Esophagus muscularis mucosa (tissue), 4 donors: ENCODE data around the gene ANKRD11. TPM values are rescaled to one million over a fixed set of nuclear protein-coding genes. Genes with fewer than 3 reads are reported as not detected.
A peak's percentile ranks its signal among the peaks of the same experiment; 100 is the strongest.

ENCODE experiments used
- DNase-seq: peaks from one replicate; pipeline ENCODE4 v3.0.0-alpha.2; 2017; ENCODE audit errors: extremely low spot score
- H3K27ac ChIP-seq, 4 donors: fragments of 200-600 bp; sonication (generic); replicated peaks in 1 of 4; 1 replicate in 3 of 4; 2 replicates in 1 of 4; pipeline ENCODE4 v1.5.1; 2016 to 2019; ENCODE audit warnings: mild to moderate bottlenecking in 1 of 4
- H3K27me3 ChIP-seq, 4 donors: fragments of 200-600 bp; sonication (generic); one replicate each; pipeline versions ENCODE4 v1.5.1 to v1.6.0; 2016 to 2019
- H3K36me3 ChIP-seq, 4 donors: fragments of 200-600 bp; sonication (generic); one replicate each; pipeline ENCODE4 v1.5.1; 2016 to 2019
- H3K4me1 ChIP-seq, 4 donors: fragments of 200-600 bp; sonication (generic); one replicate each; pipeline ENCODE4 v1.5.1; 2016 to 2019
- H3K4me3 ChIP-seq, 4 donors: fragments of 200-600 bp; sonication (generic); 1 replicate in 2 of 4; 2 replicates in 2 of 4; pipeline ENCODE4 v1.5.1; 2016 to 2019; ENCODE audit warnings: mild to moderate bottlenecking in 4 of 4, moderate library complexity in 1 of 4
- H3K9me3 ChIP-seq, 4 donors: fragments of 200-600 bp; sonication (generic); 1 replicate in 3 of 4; 2 replicates in 1 of 4; pipeline ENCODE4 v1.5.1; 2016 to 2019
- CTCF ChIP-seq, 3 experiments: fragments of 200-600 bp in 2 of 3; fragments of 450-650 bp in 1 of 3; sonication (generic) in 2 of 3; IDR thresholded peaks; one replicate each; pipeline ENCODE4 v1.5.1; 2017 to 2019; ENCODE audit warnings: antibody characterized with exemption in 3 of 3, mild to moderate bottlenecking in 2 of 3, moderate library complexity in 1 of 3
- EP300 ChIP-seq: sonication (generic); formaldehyde crosslinking; IDR thresholded peaks from one replicate; pipeline ENCODE4 v1.6.1; 2017; ENCODE audit warnings: antibody characterized with exemption
- POLR2A ChIP-seq: fragments of 450-650 bp; IDR thresholded peaks from one replicate; pipeline ENCODE4 v1.6.1; 2017; ENCODE audit warnings: antibody characterized with exemption, moderate library complexity, mild to moderate bottlenecking, low read depth
- POLR2AphosphoS5 ChIP-seq, 2 donors: sonication (generic); formaldehyde crosslinking; IDR thresholded peaks; one replicate each; pipeline ENCODE4 v1.6.1; 2017; ENCODE audit warnings: antibody characterized with exemption in 2 of 2
- WGBS: methylation state at CpG from one replicate; pipeline ENCODE4 v1.1.5; 2018; 5-methylcytosine and 5-hydroxymethylcytosine counted together
- intact Hi-C: fragments of 100-400 bp; cut with DNase I; formaldehyde crosslinking; loops from one replicate; pipeline ENCODE4 v1.15.1; 2023
- total RNA-seq, 4 donors: library from RNA; depleted of rRNA; stranded (reverse); fragments of >200 nt; gene quantifications; one replicate each; pipeline versions ENCODE4 v1.1.0 to v1.2.1, GENCODE V29; 2016

Gene ANKRD11
- total RNA-seq, 4 donors from 2014 or later, result 60.8 to 119 (median 105) TPM

GRCh38 chr16:89401205-89401604 is 89.2 kb downstream of the ANKRD11 start:
- H3K36me3 ChIP-seq, result no peaks in the 10 kb centered on the region
- DNase-seq, result no peak
- TF ChIP-seq POLR2AphosphoS5 (IDR thresholded peaks at IDR 0.05) (no peak), POLR2A (no peak), EP300 (no peak), CTCF (IDR thresholded peaks at IDR 0.05) (no peak)
- intact Hi-C loops, result no loop called here
- 88% methylated on average over 12 of the region's 12 CpGs for WGBS
- H3K9me3 ChIP-seq, result no peaks in the 10 kb centered on the region
- peaks cover 28 to 85% (median 70%) of the 10 kb centered on the region in 4 donors for H3K4me1 ChIP-seq
- no peak overlapping the region for H3K4me3 ChIP-seq
- no peaks in the 10 kb centered on the region for H3K27me3 ChIP-seq
- no peak overlapping the region for H3K27ac ChIP-seq

DNA sequence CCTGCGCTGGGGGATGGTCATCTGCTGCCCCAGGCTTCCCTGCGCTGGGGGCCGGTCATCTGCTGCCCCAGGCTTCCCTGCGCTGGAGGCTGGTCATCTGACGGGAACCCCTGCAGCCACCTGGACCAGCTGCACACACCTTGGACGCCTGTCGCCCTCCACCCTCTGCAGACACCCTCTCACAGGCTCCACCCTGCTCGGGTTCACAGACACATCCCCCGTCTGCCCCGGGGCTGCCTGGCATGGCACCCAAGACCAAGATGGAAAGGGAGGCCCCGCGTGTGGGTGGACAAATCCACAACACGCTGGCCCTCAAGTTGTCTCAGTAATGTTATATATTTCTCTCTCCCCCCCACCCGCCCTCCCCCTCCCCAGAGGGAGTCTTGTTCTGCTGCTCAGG is 89.6 kb downstream of the ANKRD11 start:
- H3K4me1 ChIP-seq, result peaks cover 29 to 85% (median 71%) of the 10 kb centered on the region in 4 donors
- WGBS, result 77% methylated on average over 10 of the region's 14 CpGs

GRCh38 chr16:89398924-89399323 is 91.4 kb downstream of the ANKRD11 start:
- no peak for DNase-seq
- TF ChIP-seq CTCF (IDR thresholded peaks at IDR 0.05), result no peak
- no peak for TF ChIP-seq POLR2A
- TF ChIP-seq EP300, result no peak
- TF ChIP-seq POLR2AphosphoS5 (IDR thresholded peaks at IDR 0.05), result no peak
- intact Hi-C loops, result no loop called here
- Histone ChIP-seq H3K27me3 (no peaks in the 10 kb centered on the region), H3K4me3 (no peak overlapping the region), H3K36me3 (no peaks in the 10 kb centered on the region), H3K4me1 (peaks cover 31 to 87% (median 73%) of the 10 kb centered on the region in 4 donors), H3K9me3 (no peaks in the 10 kb centered on the region), H3K27ac (no peak overlapping the region)
- WGBS, result 72% methylated on average over 9 of the region's 9 CpGs

More for the DNA sequence above, 89.6 kb downstream of the ANKRD11 start:
- no peak overlapping the region for H3K27ac ChIP-seq
- no peak for DNase-seq
- no peaks in the 10 kb centered on the region for H3K9me3 ChIP-seq
- H3K27me3 ChIP-seq, result no peaks in the 10 kb centered on the region
- intact Hi-C loops, result no loop called here
- no peak overlapping the region for H3K4me3 ChIP-seq
- TF ChIP-seq EP300 (no peak), POLR2A (no peak), CTCF (IDR thresholded peaks at IDR 0.05) (no peak), POLR2AphosphoS5 (IDR thresholded peaks at IDR 0.05) (no peak)
- H3K36me3 ChIP-seq, result no peaks in the 10 kb centered on the region

GRCh38 chr16:89397331-89397861 is 93.0 kb downstream of the ANKRD11 start:
- no peak for TF ChIP-seq EP300
- no peak for TF ChIP-seq POLR2AphosphoS5 (IDR thresholded peaks at IDR 0.05)
- TF ChIP-seq POLR2A, result no peak
- no peak for TF ChIP-seq CTCF (IDR thresholded peaks at IDR 0.05)
- H3K9me3 ChIP-seq, result no peaks in the 10 kb centered on the region
- H3K4me3 ChIP-seq, result no peak overlapping the region
- WGBS, result 86% methylated on average over 16 of the region's 16 CpGs
- DNase-seq, result no peak
- H3K36me3 ChIP-seq, result no peaks in the 10 kb centered on the region
- H3K27ac ChIP-seq, result no peak overlapping the region
- no peaks in the 10 kb centered on the region for H3K27me3 ChIP-seq
- H3K4me1 ChIP-seq, result peaks cover 43 to 87% (median 73%) of the 10 kb centered on the region in 4 donors
- intact Hi-C loops, result no loop called here

DNA sequence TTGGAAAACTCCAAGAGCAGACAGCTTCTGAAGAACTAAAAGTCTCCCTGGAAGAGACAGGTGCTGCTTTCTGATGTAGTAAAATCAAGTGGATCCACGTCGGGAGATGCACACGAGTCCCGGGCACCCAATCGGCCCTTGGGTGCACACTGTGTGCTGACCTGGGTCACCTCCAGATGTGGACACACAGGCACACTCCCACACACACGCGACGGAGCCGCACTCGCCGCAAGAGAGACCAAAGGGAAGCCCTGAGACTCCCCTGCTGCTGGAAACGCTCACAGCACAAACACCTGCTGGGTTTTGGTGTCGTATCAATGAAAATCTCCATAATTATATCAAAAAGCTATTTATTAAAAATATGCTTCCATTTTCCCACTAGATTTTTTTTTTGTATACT is 94.2 kb downstream of the ANKRD11 start:
- WGBS, result 75% methylated on average over 13 of the region's 13 CpGs
- H3K4me1 ChIP-seq, result peaks cover 43 to 86% (median 70%) of the 10 kb centered on the region in 4 donors
- intact Hi-C loops, result no loop called here
- no peaks in the 10 kb centered on the region for H3K27me3 ChIP-seq
- H3K27ac ChIP-seq, result peak overlapping the region; percentile 76 to 86 (median 82)
- DNase-seq, result no peak
- no peak overlapping the region for H3K4me3 ChIP-seq
- no peaks in the 10 kb centered on the region for H3K36me3 ChIP-seq
- TF ChIP-seq POLR2A, result no peak
- TF ChIP-seq POLR2AphosphoS5 (IDR thresholded peaks at IDR 0.05), result no peak
- TF ChIP-seq EP300, result no peak
- no peak for TF ChIP-seq CTCF (IDR thresholded peaks at IDR 0.05)
- H3K9me3 ChIP-seq, result no peaks in the 10 kb centered on the region
